ENCODE results near the gene UGT3A1.

The UGT3A1 gene

DNA sequence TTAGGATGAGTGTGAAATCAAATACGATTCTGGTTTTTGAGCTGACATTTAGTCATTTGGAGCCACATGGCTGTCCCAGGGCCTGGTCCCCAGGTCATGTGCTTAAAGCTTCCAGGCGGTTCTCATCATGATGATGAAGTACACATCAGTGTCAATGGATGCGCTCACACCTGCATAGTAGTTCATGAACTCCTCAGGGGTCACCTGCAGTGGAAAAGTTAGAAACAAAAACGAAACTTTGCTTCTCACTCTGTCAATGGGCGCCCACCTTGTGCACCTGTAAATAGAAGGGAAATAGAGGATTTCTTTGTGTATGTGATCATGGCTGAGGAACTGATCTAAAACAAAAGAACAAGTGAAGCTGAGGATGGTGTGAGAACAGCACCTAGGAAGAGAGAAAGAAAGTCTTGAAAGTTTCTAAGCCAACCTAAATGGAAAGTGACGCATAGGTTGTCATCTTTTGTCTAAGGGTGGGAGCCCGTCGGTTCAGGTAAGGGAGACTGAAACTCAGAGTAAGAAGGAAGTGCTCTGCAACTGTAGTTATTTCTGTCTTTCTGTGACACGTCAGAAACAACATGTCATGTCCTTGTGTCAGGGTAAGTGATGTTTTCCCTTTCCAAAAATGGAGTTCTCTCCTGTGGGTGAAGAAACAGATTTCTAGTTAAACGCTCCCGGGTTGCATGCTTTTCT is 86.6 kb downstream of the UGT3A1 start:
- DNase-seq: no peak

DNA sequence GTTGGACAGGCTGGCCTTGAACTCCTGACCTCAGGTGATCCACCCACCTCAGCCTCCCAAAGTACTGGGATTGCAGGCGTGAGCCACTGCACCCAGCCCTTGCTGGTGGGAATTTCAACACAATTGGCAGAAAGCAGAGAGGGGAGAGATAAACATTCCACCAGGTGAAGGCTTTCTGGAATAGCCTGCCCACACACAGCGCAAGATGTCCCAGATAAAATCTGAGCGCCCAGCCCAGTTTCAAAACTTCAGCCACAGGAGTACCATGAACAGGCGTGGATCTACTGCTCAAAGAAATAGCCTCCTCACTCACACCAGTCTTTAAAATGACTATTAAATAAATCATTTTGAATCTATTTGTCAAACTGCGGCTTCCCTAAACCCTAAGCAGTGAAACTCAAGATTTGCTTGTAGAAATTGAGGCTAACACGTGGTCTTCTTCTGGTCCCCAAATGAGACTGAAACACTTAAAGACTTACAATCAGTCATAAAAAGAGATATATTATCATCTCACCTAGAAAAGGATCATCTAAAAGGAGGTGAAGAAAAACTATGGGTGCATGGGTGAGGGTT is 87.5 kb downstream of the UGT3A1 start:
- DNase-seq: no peak

DNA sequence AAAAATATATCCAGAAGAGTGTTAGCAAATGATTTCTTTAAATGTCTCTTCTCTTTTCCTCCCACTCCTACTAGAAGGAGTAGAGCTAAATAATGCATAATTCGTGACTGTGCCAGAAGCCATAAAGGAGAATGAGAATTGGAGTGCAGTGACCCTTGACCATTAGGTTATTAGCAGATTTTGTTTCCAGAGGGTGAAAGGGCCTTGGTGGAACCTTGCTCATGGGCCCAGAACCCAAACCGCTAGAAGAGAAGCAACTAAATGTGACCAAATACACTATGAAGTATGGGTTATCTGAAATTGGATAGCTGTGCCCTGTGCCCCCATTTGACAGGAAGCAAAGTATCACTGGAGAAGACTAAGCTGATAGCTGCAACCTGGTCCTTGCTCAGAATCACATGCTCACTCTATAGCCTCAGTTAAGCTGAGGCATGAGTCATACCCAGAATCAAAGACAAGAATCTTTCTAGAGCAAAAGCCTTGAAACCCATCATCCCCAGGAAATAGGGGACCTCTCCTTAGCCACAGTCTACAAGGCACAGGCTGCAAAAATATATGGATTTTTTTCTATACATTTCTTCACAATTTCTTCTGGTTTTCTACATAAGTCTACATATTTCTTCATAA is 89.0 kb downstream of the UGT3A1 start:
- no peak for DNase-seq
